DND-41 (cell line): ENCODE measurements around the gene SERPINA3.

Experiments
- ATAC-seq: fragments of 200-7000 bp; cut with Tn5 transposase; 3 replicates; pipeline ENCODE4 v1.9.1; 2021; ENCODE audit warnings: low read depth; ENCODE audit not compliant: insufficient read depth
- DNase-seq: peaks from one replicate; pipeline ENCODE4 v3.0.0-alpha.2; 2020
- H2AFZ ChIP-seq: 2 replicates; pipeline ENCODE4 v1.6.0; 2012; ENCODE audit warnings: low read depth, low read length
- H3K27ac ChIP-seq: 2 replicates; pipeline ENCODE4 v1.5.1; 2012; ENCODE audit warnings: low read length, inconsistent platforms
- H3K27me3 ChIP-seq: fragments of 200-600 bp; sonication (generic); 2 replicates; pipeline ENCODE4 v1.6.0; 2012; ENCODE audit warnings: low read length, mild to moderate bottlenecking, inconsistent platforms; ENCODE audit not compliant: insufficient read depth, poor library complexity
- H3K36me3 ChIP-seq: 2 replicates; pipeline ENCODE4 v1.5.1; 2012; ENCODE audit warnings: low read length, inconsistent platforms; ENCODE audit not compliant: insufficient read depth
- H3K4me1 ChIP-seq: 2 replicates; pipeline ENCODE4 v1.5.1; 2012; ENCODE audit warnings: mild to moderate bottlenecking, low read length; ENCODE audit not compliant: insufficient read depth
- H3K4me2 ChIP-seq: 2 replicates; pipeline ENCODE4 v1.6.0; 2012; ENCODE audit warnings: mild to moderate bottlenecking, moderate library complexity, low read length, inconsistent platforms; ENCODE audit not compliant: insufficient read depth
- H3K4me3 ChIP-seq, 2 experiments: fragments of 200-600 bp in 1 of 2; shearing (Covaris generic) in 1 of 2; 2 replicates each; pipeline ENCODE4 v1.5.1; 2012 to 2016; ENCODE audit warnings: inconsistent platforms in 2 of 2, low read length in 2 of 2, mild to moderate bottlenecking in 2 of 2, low read depth in 1 of 2, moderate library complexity in 1 of 2
- H3K79me2 ChIP-seq: 2 replicates; pipeline ENCODE4 v1.6.0; 2012; ENCODE audit warnings: low read length, inconsistent platforms; ENCODE audit not compliant: insufficient read depth
- H3K9ac ChIP-seq: 2 replicates; pipeline ENCODE4 v1.6.0; 2012; ENCODE audit warnings: low read depth, mild to moderate bottlenecking, inconsistent platforms, low read length, moderate library complexity
- H3K9me3 ChIP-seq: 2 replicates; pipeline ENCODE4 v1.5.1; 2012; ENCODE audit warnings: low read length, moderate library complexity, mild to moderate bottlenecking, inconsistent platforms; ENCODE audit not compliant: insufficient read depth, severe bottlenecking
- H4K20me1 ChIP-seq: 2 replicates; pipeline ENCODE4 v1.6.0; 2012; ENCODE audit warnings: low read length; ENCODE audit not compliant: insufficient read depth
- CTCF ChIP-seq: IDR thresholded peaks from 2 replicates; pipeline ENCODE4 v1.5.1; 2012; ENCODE audit warnings: borderline replicate concordance, low read length, moderate library complexity, mild to moderate bottlenecking; ENCODE audit not compliant: poor library complexity, severe bottlenecking; ENCODE audit errors: extremely low read depth
- EZH2 ChIP-seq: IDR thresholded peaks from 3 replicates; pipeline ENCODE4 v1.6.1; 2012; ENCODE audit warnings: borderline replicate concordance, low read depth, mild to moderate bottlenecking, moderate library complexity, low read length, inconsistent platforms; ENCODE audit not compliant: severe bottlenecking

The SERPINA3 gene

GRCh38 chr14:94649543-94650443 is 37.6 kb downstream of the SERPINA3 start:
- Histone ChIP-seq H4K20me1 (no peaks in the 10 kb centered on the region), H3K4me3 (no peak overlapping the region), H3K27ac (no peak overlapping the region), H2AFZ (no peak overlapping the region), H3K36me3 (no peaks in the 10 kb centered on the region), H3K4me1 (no peaks in the 10 kb centered on the region), H3K9me3 (peaks cover 8% of the 10 kb centered on the region), H3K79me2 (no peaks in the 10 kb centered on the region), H3K27me3 (no peaks in the 10 kb centered on the region), H3K4me2 (no peak overlapping the region), H3K9ac (no peak overlapping the region)
- TF ChIP-seq EZH2, result no peak
- TF ChIP-seq CTCF, result no peak
- ATAC-seq (no peak), DNase-seq (no peak)

- H3K9me3 ChIP-seq, result peaks cover 8% of the 10 kb centered on the region
- ATAC-seq, result no peak
Measured at GRCh38 chr14:94650444-94650775, 38.2 kb downstream of the SERPINA3 start.

GRCh38 chr14:94650806-94651805 is 38.9 kb downstream of the SERPINA3 start:
- TF ChIP-seq EZH2, result no peak
- no peak for TF ChIP-seq CTCF
- no peaks in the 10 kb centered on the region for H3K36me3 ChIP-seq
- no peaks in the 10 kb centered on the region for H3K79me2 ChIP-seq
- H3K9me3 ChIP-seq, result peaks cover 8% of the 10 kb centered on the region
- ATAC-seq (no peak), DNase-seq (no peak)
- no peak overlapping the region for H3K4me3 ChIP-seq
- H3K4me1 ChIP-seq, result no peaks in the 10 kb centered on the region
- H4K20me1 ChIP-seq, result no peaks in the 10 kb centered on the region
- H3K4me2 ChIP-seq, result no peak overlapping the region
- H2AFZ ChIP-seq, result no peak overlapping the region
- H3K27ac ChIP-seq, result no peak overlapping the region
- no peaks in the 10 kb centered on the region for H3K27me3 ChIP-seq
- H3K9ac ChIP-seq, result no peak overlapping the region

More at GRCh38 chr14:94650444-94650775, 38.2 kb downstream of the SERPINA3 start:
- Histone ChIP-seq H3K4me1 (no peaks in the 10 kb centered on the region), H2AFZ (no peak overlapping the region), H3K36me3 (no peaks in the 10 kb centered on the region), H3K9ac (no peak overlapping the region), H3K27ac (no peak overlapping the region), H3K27me3 (no peaks in the 10 kb centered on the region), H3K79me2 (no peaks in the 10 kb centered on the region), H3K4me3 (no peak overlapping the region), H3K4me2 (no peak overlapping the region), H4K20me1 (no peaks in the 10 kb centered on the region)
- TF ChIP-seq CTCF (no peak), EZH2 (no peak)
- no peak for DNase-seq
